Neural cell (in vitro differentiated cells): ENCODE data around the gene KAT2A. TPM values are rescaled to one million over a fixed set of nuclear protein-coding genes. Genes with fewer than 3 reads are reported as not detected.

ENCODE experiments used
- H2AFZ ChIP-seq: fragments of 200-600, 300-800 bp; sonication (generic), shearing (Covaris generic); 2 replicates; pipeline ENCODE4 v1.6.0; 2014; ENCODE audit warnings: low read depth, mild to moderate bottlenecking, antibody characterized with exemption, low read length, moderate library complexity
- H3F3A ChIP-seq: fragments of 200-600 bp; shearing (Covaris generic); 2 replicates; pipeline ENCODE4 v1.6.1; 2016; ENCODE audit warnings: mild to moderate bottlenecking, moderate library complexity, mixed read lengths, antibody characterized with exemption, low read length; ENCODE audit not compliant: insufficient read depth, poor library complexity, severe bottlenecking
- H3K27ac ChIP-seq: fragments of 200-600, 300-800 bp; sonication (generic), shearing (Covaris generic); 2 replicates; pipeline ENCODE4 v1.5.1; 2014; ENCODE audit warnings: mild to moderate bottlenecking, low read length, moderate library complexity
- H3K27me3 ChIP-seq: fragments of 300-800, 200-600 bp; sonication (generic), shearing (Covaris generic); 2 replicates; pipeline ENCODE4 v1.6.0; 2014; ENCODE audit warnings: mild to moderate bottlenecking, low read depth, low read length, moderate library complexity; ENCODE audit not compliant: insufficient read depth
- H3K36me3 ChIP-seq: fragments of 300-800, 200-600 bp; sonication (generic), shearing (Covaris generic); 2 replicates; pipeline ENCODE4 v1.5.1; 2014; ENCODE audit warnings: mild to moderate bottlenecking, antibody characterized with exemption, low read length, moderate library complexity; ENCODE audit not compliant: insufficient read depth
- H3K4me2 ChIP-seq: fragments of 300-800, 200-600 bp; sonication (generic), shearing (Covaris generic); 2 replicates; pipeline ENCODE4 v1.6.0; 2014; ENCODE audit warnings: mild to moderate bottlenecking, low read length
- H3K4me3 ChIP-seq: fragments of 300-800, 200-600 bp; sonication (generic), shearing (Covaris generic); 2 replicates; pipeline ENCODE4 v1.5.1; 2014; ENCODE audit warnings: mild to moderate bottlenecking, low read length, moderate library complexity
- H3K79me2 ChIP-seq: fragments of 200-600 bp; shearing (Covaris generic); replicated peaks from 2 replicates; pipeline ENCODE4 v1.6.0; 2014; ENCODE audit warnings: mild to moderate bottlenecking, low read length, moderate library complexity; ENCODE audit not compliant: insufficient read depth
- H3K9ac ChIP-seq: fragments of 300-800, 200-600 bp; sonication (generic), shearing (Covaris generic); 2 replicates; pipeline ENCODE4 v1.6.1; 2016; ENCODE audit warnings: mild to moderate bottlenecking, low read length, mixed read lengths
- H3K9me2 ChIP-seq: fragments of 200-600 bp; shearing (Covaris generic); 2 replicates; pipeline ENCODE4 v1.6.1; 2016; ENCODE audit warnings: mild to moderate bottlenecking, low read length, mixed read lengths; ENCODE audit not compliant: insufficient read depth
- H3K9me3 ChIP-seq: fragments of 200-600, 300-800 bp; sonication (generic), shearing (Covaris generic); 2 replicates; pipeline ENCODE4 v1.6.1; 2016; ENCODE audit warnings: mild to moderate bottlenecking, mixed run types, low read length, moderate library complexity, mixed read lengths
- H4K20me1 ChIP-seq: fragments of 200-600 bp; shearing (Covaris generic); 2 replicates; pipeline ENCODE4 v1.6.1; 2016; ENCODE audit warnings: mild to moderate bottlenecking, mixed run types; ENCODE audit not compliant: insufficient read depth
- EP300 ChIP-seq: fragments of 450-650 bp; conservative IDR thresholded peaks from 2 replicates; pipeline ENCODE4 v1.6.1; 2014; ENCODE audit warnings: antibody characterized with exemption, mild to moderate bottlenecking, moderate library complexity; ENCODE audit not compliant: poor library complexity, severe bottlenecking
- EZH2 ChIP-seq: fragments of 200-600, 300-800 bp; shearing (Covaris generic), sonication (generic); IDR thresholded peaks from 2 replicates; pipeline ENCODE4 v1.6.1; 2014; ENCODE audit warnings: antibody characterized with exemption, low read length, borderline replicate concordance, mild to moderate bottlenecking; ENCODE audit not compliant: insufficient read depth, poor library complexity, severe bottlenecking
- MXI1 ChIP-seq: fragments of 450-650 bp; conservative IDR thresholded peaks from 2 replicates; pipeline ENCODE4 v1.6.1; 2014; ENCODE audit warnings: antibody characterized with exemption, mild to moderate bottlenecking; ENCODE audit not compliant: poor library complexity, severe bottlenecking
- POLR2AphosphoS5 ChIP-seq: IDR thresholded peaks from 2 replicates; pipeline ENCODE4 v1.6.1; 2012
- RAD21 ChIP-seq: fragments of 450-650 bp; conservative IDR thresholded peaks from 2 replicates; pipeline ENCODE4 v1.6.1; 2014; ENCODE audit warnings: antibody characterized with exemption, mild to moderate bottlenecking, moderate library complexity
- SMC3 ChIP-seq: fragments of 450-650 bp; conservative IDR thresholded peaks from 2 replicates; pipeline ENCODE4 v1.6.1; 2014; ENCODE audit warnings: antibody characterized with exemption, mild to moderate bottlenecking, moderate library complexity; ENCODE audit not compliant: poor library complexity
- TAF1 ChIP-seq: IDR thresholded peaks from 2 replicates; pipeline ENCODE4 v1.6.1; 2012; ENCODE audit warnings: low read depth
- polyA plus RNA-seq: library from polyadenylated mRNA; depleted of rRNA; stranded (reverse); fragments of >200 nt; gene quantifications from 2 replicates; pipeline ENCODE4 v1.2.3, GENCODE V29; 2014
- TF ChIP-seq, protein P1 (sequence below): fragments of 450-650 bp; IDR thresholded peaks from 2 replicates; pipeline ENCODE4 v1.5.1; 2014; ENCODE audit warnings: antibody characterized with exemption, mild to moderate bottlenecking, moderate library complexity; ENCODE audit not compliant: poor library complexity, severe bottlenecking
- TF ChIP-seq, protein P2 (sequence below): IDR thresholded peaks from 2 replicates; pipeline ENCODE4 v1.6.1; 2012; ENCODE audit warnings: borderline replicate concordance

The KAT2A gene
- polyA plus RNA-seq, 1 donor from 2014 or later: 39.9 TPM

DNA sequence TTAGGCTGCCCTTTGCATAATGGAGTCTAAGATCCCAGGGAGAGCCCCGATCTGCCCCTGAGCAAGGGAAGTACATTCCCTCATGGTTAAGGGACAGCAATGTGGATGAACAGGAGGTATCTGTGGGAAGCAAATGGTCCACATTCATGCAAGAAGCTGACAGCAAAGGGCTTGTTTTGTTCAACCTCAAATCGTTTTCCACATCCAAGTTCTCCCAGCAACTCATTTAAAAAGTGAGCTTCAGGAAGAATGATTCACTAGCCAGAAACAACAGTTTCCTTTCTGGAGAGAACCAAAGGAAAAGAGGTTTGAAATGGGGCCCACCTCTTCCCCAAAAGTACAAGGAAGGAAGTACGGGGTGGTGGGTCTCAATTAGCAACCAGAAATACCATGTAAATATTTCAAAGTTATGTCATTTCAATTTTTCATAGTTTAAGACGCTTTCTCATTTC is 10.8 kb upstream of the KAT2A start:
- H3K27me3 ChIP-seq: no peaks in the 10 kb centered on the region
- no peak overlapping the region for H3K9ac ChIP-seq
- H3K9me2 ChIP-seq: no peaks in the 10 kb centered on the region
- H4K20me1 ChIP-seq: no peaks in the 10 kb centered on the region
- TF ChIP-seq MXI1: no peak
- TF ChIP-seq RAD21: no peak
- TF ChIP-seq, protein P1, sequence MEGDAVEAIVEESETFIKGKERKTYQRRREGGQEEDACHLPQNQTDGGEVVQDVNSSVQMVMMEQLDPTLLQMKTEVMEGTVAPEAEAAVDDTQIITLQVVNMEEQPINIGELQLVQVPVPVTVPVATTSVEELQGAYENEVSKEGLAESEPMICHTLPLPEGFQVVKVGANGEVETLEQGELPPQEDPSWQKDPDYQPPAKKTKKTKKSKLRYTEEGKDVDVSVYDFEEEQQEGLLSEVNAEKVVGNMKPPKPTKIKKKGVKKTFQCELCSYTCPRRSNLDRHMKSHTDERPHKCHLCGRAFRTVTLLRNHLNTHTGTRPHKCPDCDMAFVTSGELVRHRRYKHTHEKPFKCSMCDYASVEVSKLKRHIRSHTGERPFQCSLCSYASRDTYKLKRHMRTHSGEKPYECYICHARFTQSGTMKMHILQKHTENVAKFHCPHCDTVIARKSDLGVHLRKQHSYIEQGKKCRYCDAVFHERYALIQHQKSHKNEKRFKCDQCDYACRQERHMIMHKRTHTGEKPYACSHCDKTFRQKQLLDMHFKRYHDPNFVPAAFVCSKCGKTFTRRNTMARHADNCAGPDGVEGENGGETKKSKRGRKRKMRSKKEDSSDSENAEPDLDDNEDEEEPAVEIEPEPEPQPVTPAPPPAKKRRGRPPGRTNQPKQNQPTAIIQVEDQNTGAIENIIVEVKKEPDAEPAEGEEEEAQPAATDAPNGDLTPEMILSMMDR: no peak
- TF ChIP-seq, protein P2, sequence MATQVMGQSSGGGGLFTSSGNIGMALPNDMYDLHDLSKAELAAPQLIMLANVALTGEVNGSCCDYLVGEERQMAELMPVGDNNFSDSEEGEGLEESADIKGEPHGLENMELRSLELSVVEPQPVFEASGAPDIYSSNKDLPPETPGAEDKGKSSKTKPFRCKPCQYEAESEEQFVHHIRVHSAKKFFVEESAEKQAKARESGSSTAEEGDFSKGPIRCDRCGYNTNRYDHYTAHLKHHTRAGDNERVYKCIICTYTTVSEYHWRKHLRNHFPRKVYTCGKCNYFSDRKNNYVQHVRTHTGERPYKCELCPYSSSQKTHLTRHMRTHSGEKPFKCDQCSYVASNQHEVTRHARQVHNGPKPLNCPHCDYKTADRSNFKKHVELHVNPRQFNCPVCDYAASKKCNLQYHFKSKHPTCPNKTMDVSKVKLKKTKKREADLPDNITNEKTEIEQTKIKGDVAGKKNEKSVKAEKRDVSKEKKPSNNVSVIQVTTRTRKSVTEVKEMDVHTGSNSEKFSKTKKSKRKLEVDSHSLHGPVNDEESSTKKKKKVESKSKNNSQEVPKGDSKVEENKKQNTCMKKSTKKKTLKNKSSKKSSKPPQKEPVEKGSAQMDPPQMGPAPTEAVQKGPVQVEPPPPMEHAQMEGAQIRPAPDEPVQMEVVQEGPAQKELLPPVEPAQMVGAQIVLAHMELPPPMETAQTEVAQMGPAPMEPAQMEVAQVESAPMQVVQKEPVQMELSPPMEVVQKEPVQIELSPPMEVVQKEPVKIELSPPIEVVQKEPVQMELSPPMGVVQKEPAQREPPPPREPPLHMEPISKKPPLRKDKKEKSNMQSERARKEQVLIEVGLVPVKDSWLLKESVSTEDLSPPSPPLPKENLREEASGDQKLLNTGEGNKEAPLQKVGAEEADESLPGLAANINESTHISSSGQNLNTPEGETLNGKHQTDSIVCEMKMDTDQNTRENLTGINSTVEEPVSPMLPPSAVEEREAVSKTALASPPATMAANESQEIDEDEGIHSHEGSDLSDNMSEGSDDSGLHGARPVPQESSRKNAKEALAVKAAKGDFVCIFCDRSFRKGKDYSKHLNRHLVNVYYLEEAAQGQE: no peak
- no peak for TF ChIP-seq SMC3
- TF ChIP-seq POLR2AphosphoS5: no peak
- no peaks in the 10 kb centered on the region for H3K79me2 ChIP-seq
- no peaks in the 10 kb centered on the region for H3K9me3 ChIP-seq
- no peak overlapping the region for H2AFZ ChIP-seq
- H3K4me2 ChIP-seq: no peak overlapping the region
- no peak overlapping the region for H3K27ac ChIP-seq
- H3K36me3 ChIP-seq: no peaks in the 10 kb centered on the region
- H3F3A ChIP-seq: no peaks in the 10 kb centered on the region
- H3K4me3 ChIP-seq: no peak overlapping the region

DNA sequence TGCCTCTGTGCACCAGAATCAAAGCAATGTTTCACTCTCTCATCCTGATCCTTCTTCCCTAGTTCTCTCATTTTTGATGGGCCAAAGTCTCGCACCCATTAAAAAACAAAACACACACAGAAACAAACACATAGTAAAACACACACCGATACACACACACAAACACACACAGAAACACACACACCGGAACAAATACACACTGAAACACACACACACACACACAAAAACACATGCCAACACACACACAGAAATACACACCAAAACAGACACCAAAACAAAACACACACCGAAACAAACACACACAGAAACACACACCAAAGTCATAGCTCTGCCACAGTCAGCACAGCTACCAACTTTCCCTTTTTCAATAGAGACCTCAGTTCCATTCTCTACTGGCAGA is 10.1 kb upstream of the KAT2A start:
- H4K20me1 ChIP-seq: no peaks in the 10 kb centered on the region

More for the DNA sequence above, 10.1 kb upstream of the KAT2A start:
- H3K27me3 ChIP-seq: no peaks in the 10 kb centered on the region
- no peaks in the 10 kb centered on the region for H3K9me3 ChIP-seq
- H2AFZ ChIP-seq: no peak overlapping the region
- no peak overlapping the region for H3K27ac ChIP-seq
- no peaks in the 10 kb centered on the region for H3K79me2 ChIP-seq
- H3F3A ChIP-seq: no peaks in the 10 kb centered on the region
- no peak overlapping the region for H3K9ac ChIP-seq
- no peak overlapping the region for H3K4me2 ChIP-seq
- no peak overlapping the region for H3K4me3 ChIP-seq
- H3K9me2 ChIP-seq: no peaks in the 10 kb centered on the region
- no peaks in the 10 kb centered on the region for H3K36me3 ChIP-seq
- no peak for TF ChIP-seq TAF1
- TF ChIP-seq, protein P2: no peak
- no peak for TF ChIP-seq SMC3
- no peak for TF ChIP-seq EZH2
- no peak for TF ChIP-seq EP300
- TF ChIP-seq, protein P1: no peak
- TF ChIP-seq POLR2AphosphoS5: no peak
- no peak for TF ChIP-seq RAD21
- TF ChIP-seq MXI1: no peak
